HEK293 (cell line): ENCODE measurements around the gene GTF3C5.

ENCODE experiments used
- ZNF133 ChIP-seq: fragments of 450-650 bp; formaldehyde crosslinking; IDR thresholded peaks from 2 replicates; pipeline ENCODE4 v1.5.1; 2016; ENCODE audit warnings: missing biosample characterization, missing genetic modification characterization
- ZNF510 ChIP-seq: fragments of 450-650 bp; formaldehyde crosslinking; IDR thresholded peaks from 2 replicates; pipeline ENCODE4 v1.5.1; 2018; ENCODE audit warnings: mild to moderate bottlenecking, missing genetic modification characterization, missing biosample characterization; ENCODE audit not compliant: insufficient replicate concordance
- TF ChIP-seq, protein P1 (sequence below): fragments of 450-650 bp; formaldehyde crosslinking; IDR thresholded peaks from 2 replicates; pipeline ENCODE4 v1.5.1; 2016; ENCODE audit warnings: missing biosample characterization, missing genetic modification characterization
- TF ChIP-seq, protein P2 (sequence below): fragments of 450-650 bp; formaldehyde crosslinking; IDR thresholded peaks from 2 replicates; pipeline ENCODE4 v1.5.1; 2017; ENCODE audit warnings: missing biosample characterization, missing genetic modification characterization

DNA sequence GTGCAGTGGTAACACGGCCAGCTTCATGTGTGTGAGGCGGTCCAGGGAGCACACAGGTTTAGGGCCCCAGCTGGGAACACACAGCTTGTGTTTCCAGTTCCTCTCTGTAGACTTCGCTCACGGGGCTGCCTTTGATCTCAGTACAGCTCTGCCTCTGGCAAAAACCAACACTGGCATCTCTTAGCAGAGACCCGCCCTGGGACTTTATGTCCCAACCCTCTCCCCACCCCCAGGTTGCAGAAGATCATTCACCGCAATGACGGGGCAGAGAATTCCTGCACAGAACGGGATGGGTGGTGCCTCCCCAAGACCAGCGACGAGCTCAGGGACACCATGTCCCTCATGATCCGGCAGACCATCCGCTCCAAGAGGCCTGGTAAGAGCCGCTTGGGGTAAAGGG is 25.7 kb downstream of the GTF3C5 start:
- TF ChIP-seq ZNF510 (tag by site-specific recombination) (no peak), ZNF133 (no peak)
- TF ChIP-seq, protein P1, sequence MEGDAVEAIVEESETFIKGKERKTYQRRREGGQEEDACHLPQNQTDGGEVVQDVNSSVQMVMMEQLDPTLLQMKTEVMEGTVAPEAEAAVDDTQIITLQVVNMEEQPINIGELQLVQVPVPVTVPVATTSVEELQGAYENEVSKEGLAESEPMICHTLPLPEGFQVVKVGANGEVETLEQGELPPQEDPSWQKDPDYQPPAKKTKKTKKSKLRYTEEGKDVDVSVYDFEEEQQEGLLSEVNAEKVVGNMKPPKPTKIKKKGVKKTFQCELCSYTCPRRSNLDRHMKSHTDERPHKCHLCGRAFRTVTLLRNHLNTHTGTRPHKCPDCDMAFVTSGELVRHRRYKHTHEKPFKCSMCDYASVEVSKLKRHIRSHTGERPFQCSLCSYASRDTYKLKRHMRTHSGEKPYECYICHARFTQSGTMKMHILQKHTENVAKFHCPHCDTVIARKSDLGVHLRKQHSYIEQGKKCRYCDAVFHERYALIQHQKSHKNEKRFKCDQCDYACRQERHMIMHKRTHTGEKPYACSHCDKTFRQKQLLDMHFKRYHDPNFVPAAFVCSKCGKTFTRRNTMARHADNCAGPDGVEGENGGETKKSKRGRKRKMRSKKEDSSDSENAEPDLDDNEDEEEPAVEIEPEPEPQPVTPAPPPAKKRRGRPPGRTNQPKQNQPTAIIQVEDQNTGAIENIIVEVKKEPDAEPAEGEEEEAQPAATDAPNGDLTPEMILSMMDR (tag by site-specific recombination) = no peak
- TF ChIP-seq, protein P2, sequence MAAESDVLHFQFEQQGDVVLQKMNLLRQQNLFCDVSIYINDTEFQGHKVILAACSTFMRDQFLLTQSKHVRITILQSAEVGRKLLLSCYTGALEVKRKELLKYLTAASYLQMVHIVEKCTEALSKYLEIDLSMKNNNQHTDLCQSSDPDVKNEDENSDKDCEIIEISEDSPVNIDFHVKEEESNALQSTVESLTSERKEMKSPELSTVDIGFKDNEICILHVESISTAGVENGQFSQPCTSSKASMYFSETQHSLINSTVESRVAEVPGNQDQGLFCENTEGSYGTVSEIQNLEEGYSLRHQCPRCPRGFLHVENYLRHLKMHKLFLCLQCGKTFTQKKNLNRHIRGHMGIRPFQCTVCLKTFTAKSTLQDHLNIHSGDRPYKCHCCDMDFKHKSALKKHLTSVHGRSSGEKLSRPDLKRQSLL (tag by site-specific recombination) = no peak
